ENCODE data around the gene ZNF385A. TPM values are rescaled to one million over a fixed set of nuclear protein-coding genes. Genes with fewer than 3 reads are reported as not detected.

ZNF385A gene
- polyA plus RNA-seq, 1 donor from 2014 or later, result 0.46 TPM

GRCh38 chr12:54407183-54407905, 22.8 kb upstream of the ZNF385A start (continued):
- TF ChIP-seq REST (IDR thresholded peaks at IDR 0.05; ENCODE audit: borderline replicate concordance), result no peak
- TF ChIP-seq POLR2AphosphoS5 (IDR thresholded peaks at IDR 0.05), result no peak
- TF ChIP-seq EP300 (conservative IDR thresholded peaks at IDR 0.05; ENCODE audit: poor library complexity, severe bottlenecking), result no peak

- Histone ChIP-seq H3K27ac (ENCODE audit: low read length) (no peak overlapping the region), H3K36me3 (ENCODE audit: insufficient read depth, low read length) (no peaks in the 10 kb centered on the region), H3K9me3 (ENCODE audit: low read length) (no peaks in the 10 kb centered on the region), H3K27me3 (ENCODE audit: insufficient read depth, low read depth, low read length) (no peaks in the 10 kb centered on the region), H3K9me2 (ENCODE audit: insufficient read depth, low read length) (no peaks in the 10 kb centered on the region), H3K4me3 (ENCODE audit: low read length) (no peak overlapping the region), H3K9ac (ENCODE audit: low read length) (no peak overlapping the region), H2AFZ (ENCODE audit: low read depth, low read length) (no peak overlapping the region), H3F3A (ENCODE audit: insufficient read depth, low read length, poor library complexity, severe bottlenecking) (no peaks in the 10 kb centered on the region), H3K4me2 (ENCODE audit: low read length) (no peak overlapping the region), H4K20me1 (ENCODE audit: insufficient read depth) (no peaks in the 10 kb centered on the region), H3K79me2 (replicated peaks; ENCODE audit: insufficient read depth, low read length) (no peaks in the 10 kb centered on the region)
- TF ChIP-seq CTCF (IDR thresholded peaks at IDR 0.05; ENCODE audit: poor library complexity, severe bottlenecking) (no peak), POLR2AphosphoS5 (IDR thresholded peaks at IDR 0.05) (no peak), MXI1 (conservative IDR thresholded peaks at IDR 0.05; ENCODE audit: poor library complexity, severe bottlenecking) (no peak), SMC3 (conservative IDR thresholded peaks at IDR 0.05; ENCODE audit: poor library complexity) (no peak), RAD21 (conservative IDR thresholded peaks at IDR 0.05) (no peak), EZH2 (IDR thresholded peaks at IDR 0.05; ENCODE audit: borderline replicate concordance, insufficient read depth, low read length, poor library complexity, severe bottlenecking) (no peak), REST (IDR thresholded peaks at IDR 0.05; ENCODE audit: borderline replicate concordance) (no peak), TAF1 (IDR thresholded peaks at IDR 0.05; ENCODE audit: low read depth) (no peak), EP300 (conservative IDR thresholded peaks at IDR 0.05; ENCODE audit: poor library complexity, severe bottlenecking) (no peak)
Observed at GRCh38 chr12:54405573-54405972, 21.0 kb upstream of the ZNF385A start.
